K562 treated with DMSO at 1 percent for 48 hours (cell line): ENCODE data around the gene MLC1. TPM values are rescaled to one million over a fixed set of nuclear protein-coding genes. Genes with fewer than 3 reads are reported as not detected.

ENCODE experiments used
- total RNA-seq: library from RNA; unstranded; fragments of 300-600 nt; gene quantifications from 2 replicates; pipeline ENCODE4 v1.2.3, GENCODE V29; 2022; ENCODE audit warnings: low replicate concordance; ENCODE audit errors: extremely low read depth

The MLC1 gene
- not detected in 2 replicates for total RNA-seq

GRCh38 chr22:50085211-50085972 is at the start of gene MLC1:
MLC1 (minus strand) TSS chr22:50085426; CDS start chr22:50084902, 524 bp downstream.

DNA sequence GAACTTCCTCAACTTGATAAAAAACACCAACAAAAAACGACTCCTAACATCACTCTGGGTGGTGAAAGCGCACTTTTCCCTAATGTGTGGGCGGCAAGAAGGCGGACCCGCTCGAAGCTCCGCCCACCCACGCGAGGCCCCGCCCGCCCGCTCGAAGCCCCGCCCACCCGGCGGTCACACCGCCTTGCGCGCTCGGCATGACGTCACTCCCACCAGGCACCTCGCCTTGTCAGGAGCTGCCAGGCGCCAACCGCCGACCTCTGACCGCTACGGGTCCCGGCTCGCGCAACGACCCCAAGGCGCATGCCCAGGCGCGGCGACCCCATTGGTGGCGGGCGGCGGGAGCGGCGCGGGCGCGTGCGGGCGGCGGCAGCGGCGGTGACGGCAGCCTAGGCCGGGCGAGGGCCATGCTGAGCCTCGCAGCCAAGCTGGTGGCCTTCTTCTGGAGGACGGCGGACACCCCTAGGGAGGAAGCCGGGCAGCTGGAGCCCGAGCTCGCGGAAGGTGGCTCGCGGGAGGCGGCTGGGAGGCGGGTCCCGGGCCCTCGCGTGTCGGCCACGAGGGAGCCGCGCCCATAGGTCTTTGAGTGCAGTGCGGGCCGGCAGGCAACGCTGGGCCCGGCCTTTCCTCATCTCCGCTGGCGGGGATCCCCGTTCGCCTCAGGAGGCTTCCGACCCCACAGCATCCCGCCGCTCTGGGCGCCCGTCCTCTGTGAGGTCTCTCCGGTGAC is 4.6 kb upstream of the MLC1 start, which contains the start of gene MOV10L1:
TSS of gene MOV10L1 (plus strand) at position 325 of the 730 bp plus-strand sequence. CDS start at position 408, 83 bp downstream.

GRCh38 chr22:50058061-50058905 is 26.9 kb downstream of the MLC1 start, which contains the start of gene TTLL8:
TTLL8 (minus strand) TSS chr22:50058298.

GRCh38 chr22:50012211-50013181 is 72.7 kb downstream of the MLC1 start, which contains the start of gene IL17REL:
IL17REL (minus strand) TSS chr22:50012765; CDS start chr22:50012646, 119 bp downstream.

Other genes with a start within 250 kb of the MLC1 start
- gene ZBED4, start 231.6 kb downstream of the MLC1 start, total RNA-seq: not detected in 2 replicates
- gene ALG12, start 167.0 kb downstream of the MLC1 start, total RNA-seq: not detected in 2 replicates
- not detected in 2 replicates for gene CRELD2, start 166.8 kb downstream of the MLC1 start, total RNA-seq
- gene PIM3, start 124.7 kb downstream of the MLC1 start, total RNA-seq: not detected in 2 replicates
- gene IL17REL, start 72.7 kb downstream of the MLC1 start, total RNA-seq: not detected in 2 replicates
- gene TTLL8, start 27.1 kb downstream of the MLC1 start, total RNA-seq: not detected in 2 replicates
- not detected in 2 replicates for gene MOV10L1, start 4.6 kb upstream of the MLC1 start, total RNA-seq
- not detected in 2 replicates for gene PANX2, start 85.3 kb upstream of the MLC1 start, total RNA-seq
- gene TRABD, start 100.5 kb upstream of the MLC1 start, total RNA-seq: 180 TPM in 1 of 2 replicates, not detected in the other
- gene SELENOO, start 115.6 kb upstream of the MLC1 start, total RNA-seq: not detected in 2 replicates
- gene TUBGCP6, start 159.6 kb upstream of the MLC1 start, total RNA-seq: not detected in 2 replicates
- not detected in 2 replicates for gene HDAC10, start 165.8 kb upstream of the MLC1 start, total RNA-seq
- gene MAPK12, start 176.3 kb upstream of the MLC1 start, total RNA-seq: not detected in 2 replicates
- gene MAPK11, start 185.0 kb upstream of the MLC1 start, total RNA-seq: not detected in 2 replicates
- gene PLXNB2, start 222.2 kb upstream of the MLC1 start, total RNA-seq: not detected in 2 replicates
- gene DENND6B, start 241.6 kb upstream of the MLC1 start, total RNA-seq: not detected in 2 replicates